NCI-H82 treated with DMSO at 0.1 percent for 48 hours (cell line): ENCODE data around the gene SYT12.

Experiments
- DNase-seq: peaks from one replicate; lab custom pipeline; 2025; ENCODE audit not compliant: unreplicated experiment; lab: John Stamatoyannopoulos, UW

The SYT12 gene

GRCh38 chr11:67054836-67055523 is 32.0 kb downstream of the SYT12 start:
- DNase-seq, result peak; percentile 25

DNA sequence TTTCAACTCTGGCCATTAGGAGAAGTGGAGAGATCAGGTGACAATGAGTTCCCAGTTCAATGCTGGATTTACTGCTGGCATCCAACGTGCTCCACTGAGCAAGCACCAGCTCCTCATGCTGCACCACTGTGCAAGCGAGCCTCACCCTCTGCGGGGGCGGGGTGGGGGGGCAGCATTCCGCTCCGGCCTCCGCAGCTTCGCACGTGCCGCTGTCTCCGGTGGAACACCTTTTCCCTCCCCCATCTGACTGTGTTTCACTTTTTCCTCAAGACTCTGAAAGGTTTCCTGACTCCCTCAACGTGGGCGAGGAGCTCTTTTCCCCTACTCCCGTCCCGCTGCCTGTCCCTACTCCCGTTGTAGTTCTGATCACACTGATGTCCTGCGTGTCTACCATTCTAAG is 32.9 kb downstream of the SYT12 start:
- DNase-seq, result no peak

DNA sequence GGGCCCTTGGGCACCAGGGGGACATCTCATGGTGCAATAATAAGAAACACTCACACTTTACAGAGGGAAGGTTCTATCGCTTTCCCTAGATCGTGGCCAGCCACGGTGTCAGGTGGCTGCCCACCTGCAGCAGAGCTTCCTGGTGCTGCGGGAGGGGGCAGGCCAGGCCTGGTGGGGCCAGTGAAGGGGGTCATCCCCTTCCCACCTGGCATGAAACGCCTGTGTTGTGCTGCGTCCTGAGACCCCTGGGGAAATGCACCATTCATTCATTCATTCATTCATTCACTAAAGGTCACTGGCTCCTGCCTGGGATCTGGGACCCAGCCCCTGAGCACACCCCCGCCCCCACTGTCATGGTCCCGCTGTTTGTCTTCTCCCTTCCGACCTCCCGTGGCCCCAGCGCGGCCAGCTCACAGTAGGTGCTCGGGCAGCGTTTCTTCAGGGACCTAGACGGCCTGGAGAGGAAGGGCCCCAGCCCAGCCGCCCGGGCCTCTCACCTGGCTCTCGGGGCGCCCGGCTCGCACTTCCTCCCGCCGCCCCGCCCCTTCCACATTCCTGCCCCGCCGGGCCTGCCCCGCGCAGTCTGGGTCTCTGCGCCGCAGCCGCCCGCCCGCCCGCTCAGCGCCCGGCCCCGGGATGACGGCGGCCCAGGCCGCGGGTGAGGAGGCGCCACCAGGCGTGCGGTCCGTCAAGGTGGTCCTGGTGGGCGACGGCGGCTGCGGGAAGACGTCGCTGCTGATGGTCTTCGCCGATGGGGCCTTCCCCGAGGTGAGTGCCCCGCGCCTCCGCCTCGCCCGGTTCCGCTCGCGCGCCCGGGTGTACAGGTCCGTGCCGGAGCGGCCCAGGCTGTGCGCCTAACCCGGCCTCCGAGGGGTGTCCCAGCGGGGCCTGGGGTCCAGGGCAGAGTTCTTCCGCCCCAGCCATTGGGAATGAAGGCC is 33.6 kb downstream of the SYT12 start, which contains the start of gene RHOD:
TSS of gene RHOD (plus strand) at position 581 of the 938 bp plus-strand sequence. CDS start at position 637, 56 bp downstream.
- DNase-seq, result no peak

GRCh38 chr11:67057205-67057672 is 34.3 kb downstream of the SYT12 start:
- no peak for DNase-seq

GRCh38 chr11:67058506-67058905 is 35.6 kb downstream of the SYT12 start:
- no peak for DNase-seq

GRCh38 chr11:67059671-67060070 is 36.7 kb downstream of the SYT12 start:
- DNase-seq, result no peak

- DNase-seq, result no peak
Observed at GRCh38 chr11:67060111-67060522, 37.2 kb downstream of the SYT12 start.

DNA sequence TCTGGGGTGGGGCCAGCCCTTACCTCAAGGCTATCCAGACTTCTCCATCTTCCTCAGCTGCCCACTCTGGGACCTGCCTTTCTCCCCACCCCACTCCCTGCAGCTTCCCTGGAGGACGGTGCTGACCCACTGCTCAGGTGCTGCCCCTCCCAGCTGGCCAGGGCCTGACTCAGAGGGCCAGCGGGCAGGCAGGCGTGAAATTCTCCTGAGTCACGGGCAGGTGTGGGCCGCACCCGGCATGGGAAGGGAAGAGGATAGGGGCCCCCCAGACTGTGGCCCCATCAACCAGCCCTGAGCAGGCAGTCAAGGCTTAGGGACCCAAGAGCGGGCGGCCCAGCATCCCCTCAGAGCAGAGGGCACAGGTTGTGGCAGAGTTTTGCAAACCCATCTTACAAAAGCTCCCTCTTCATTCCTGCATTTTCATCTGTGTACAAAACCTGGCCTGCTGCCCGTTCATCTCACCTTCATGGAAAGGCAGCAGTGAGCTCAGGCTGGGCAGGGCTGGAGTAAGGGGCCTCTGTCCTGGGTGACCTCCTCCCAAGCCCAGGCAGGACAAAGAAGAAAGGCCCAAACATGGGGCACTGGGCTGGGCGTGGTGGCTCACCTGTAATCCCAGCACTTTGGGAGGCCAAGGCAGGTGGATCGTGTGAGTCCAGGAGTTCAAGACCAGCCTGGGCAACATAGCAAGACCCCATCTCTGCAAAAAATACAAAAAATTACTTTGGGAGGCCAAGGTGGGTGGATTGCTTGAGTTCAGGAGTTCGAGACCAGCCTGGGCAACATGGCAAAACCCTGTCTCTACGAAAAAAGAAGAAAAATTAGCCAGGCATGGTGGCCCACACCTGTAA is 39.8 kb downstream of the SYT12 start:
- no peak for DNase-seq

- no peak for DNase-seq
Observed at GRCh38 chr11:67066333-67066709, 43.4 kb downstream of the SYT12 start.

DNA sequence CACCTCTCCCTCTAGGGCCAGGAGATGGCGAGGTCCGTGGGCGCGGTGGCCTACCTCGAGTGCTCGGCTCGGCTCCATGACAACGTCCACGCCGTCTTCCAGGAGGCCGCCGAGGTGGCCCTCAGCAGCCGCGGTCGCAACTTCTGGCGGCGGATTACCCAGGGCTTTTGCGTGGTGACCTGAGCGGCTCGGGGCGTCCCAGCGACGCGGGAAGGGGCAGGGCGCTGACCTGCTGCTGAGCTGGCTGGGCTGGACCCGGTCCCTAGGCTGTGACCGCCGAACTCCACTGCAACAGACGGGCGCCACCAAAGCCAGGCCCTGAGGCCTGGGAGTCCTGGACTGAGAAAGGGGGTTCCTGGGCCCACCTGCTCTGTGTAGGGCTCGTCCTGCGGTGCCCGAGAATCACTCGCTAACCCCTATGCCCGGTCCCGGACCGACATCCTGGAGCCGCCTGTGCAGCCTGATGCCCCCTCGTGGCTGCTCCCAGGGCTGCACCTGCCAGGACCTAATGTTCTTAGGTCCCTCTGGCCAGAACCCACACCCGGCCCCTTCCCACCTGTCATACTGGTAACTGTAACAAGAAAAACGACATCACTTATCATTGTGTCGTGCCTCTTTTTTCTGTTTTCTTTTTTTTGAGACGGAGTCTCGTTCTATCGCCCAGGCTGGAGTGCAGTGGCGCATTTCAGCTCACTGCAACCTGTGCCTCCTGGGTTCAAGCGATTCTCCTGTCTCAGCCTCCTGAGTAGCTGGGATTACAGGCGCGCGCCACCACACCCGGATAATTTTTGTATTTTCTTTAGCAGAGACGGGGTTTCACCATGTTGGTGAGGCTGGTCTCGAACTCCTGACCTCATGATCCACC is 48.7 kb downstream of the SYT12 start:
- peak; percentile 5 for DNase-seq

DNA sequence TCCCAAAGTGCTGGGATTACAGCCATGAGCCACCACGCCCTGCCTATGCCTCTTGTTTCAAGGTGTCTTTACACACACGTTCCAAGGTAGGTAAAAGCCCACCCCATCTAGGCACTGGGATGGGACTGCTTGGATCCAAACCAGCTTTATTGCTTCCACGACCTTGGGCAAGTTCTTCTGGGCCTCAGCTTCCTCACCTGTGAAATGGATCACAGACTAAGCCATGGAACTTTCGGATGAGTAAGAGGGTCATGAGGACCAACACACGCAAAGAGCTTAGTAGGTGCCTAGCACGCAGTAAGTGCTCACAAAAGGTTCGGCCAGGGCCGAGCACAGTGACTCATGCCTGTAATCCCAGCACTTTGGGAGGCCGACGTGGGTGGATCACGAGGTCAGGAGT is 49.4 kb downstream of the SYT12 start:
- DNase-seq, result no peak

DNA sequence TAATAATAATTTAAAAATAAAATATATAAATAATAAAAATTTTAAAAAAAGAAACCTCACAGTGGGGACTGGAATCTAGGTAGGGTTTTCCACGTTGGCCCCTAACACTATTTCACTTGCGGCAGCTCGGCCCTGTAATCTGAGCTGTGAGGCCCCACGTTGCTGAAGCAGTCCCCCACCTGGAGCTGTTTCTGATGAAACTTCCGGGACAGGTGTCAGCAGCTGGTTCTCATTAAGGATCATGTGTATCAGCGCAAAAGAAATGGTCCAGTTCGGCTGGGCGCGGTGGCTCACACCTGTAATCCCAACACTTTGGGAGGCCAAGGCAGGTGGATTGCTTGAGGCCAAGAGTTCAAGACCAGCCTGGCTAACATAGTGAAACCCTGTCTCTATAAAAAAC is 51.0 kb downstream of the SYT12 start:
- no peak for DNase-seq

GRCh38 chr11:67076202-67076601 is 53.3 kb downstream of the SYT12 start:
- DNase-seq, result no peak

GRCh38 chr11:67079065-67079705 is 56.3 kb downstream of the SYT12 start:
- no peak for DNase-seq

DNA sequence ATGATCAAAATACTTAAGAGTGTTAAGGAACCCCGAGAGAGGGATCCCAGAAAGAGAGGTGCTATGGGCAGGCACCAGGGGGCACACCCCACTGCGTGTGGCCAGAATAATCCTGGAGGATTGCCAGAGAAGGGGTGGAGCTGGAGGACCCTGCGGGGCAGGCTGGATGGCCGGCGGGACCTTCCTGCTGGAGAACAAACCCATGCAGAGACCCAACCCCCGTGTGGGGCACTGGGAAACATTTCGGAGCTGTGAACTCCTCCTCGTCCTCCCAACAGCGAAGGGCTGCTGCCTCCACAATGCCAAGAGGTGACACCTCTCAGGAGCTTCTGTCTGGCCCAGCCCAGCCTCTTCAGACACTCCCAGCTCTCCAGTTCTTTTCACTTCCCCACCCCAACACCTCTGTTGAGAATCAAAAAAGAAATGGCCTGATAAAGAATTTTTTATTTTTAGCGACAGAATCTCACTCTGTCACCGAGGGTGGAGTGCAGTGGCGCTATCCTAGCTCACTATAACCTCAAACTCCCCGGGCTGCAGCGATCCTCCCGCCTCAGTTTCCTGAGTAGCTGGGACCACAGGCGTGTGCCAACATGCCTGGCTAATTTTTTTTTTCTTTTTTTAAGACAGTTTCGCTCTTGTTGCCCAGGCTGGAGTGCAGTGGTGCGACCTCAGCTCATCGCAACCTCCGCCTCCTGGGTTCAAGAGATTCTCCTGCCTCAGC is 59.3 kb downstream of the SYT12 start:
- DNase-seq, result no peak

GRCh38 chr11:67083786-67084366 is 60.9 kb downstream of the SYT12 start:
- no peak for DNase-seq

- no peak for DNase-seq
Observed at GRCh38 chr11:67085617-67086016, 62.7 kb downstream of the SYT12 start.

DNA sequence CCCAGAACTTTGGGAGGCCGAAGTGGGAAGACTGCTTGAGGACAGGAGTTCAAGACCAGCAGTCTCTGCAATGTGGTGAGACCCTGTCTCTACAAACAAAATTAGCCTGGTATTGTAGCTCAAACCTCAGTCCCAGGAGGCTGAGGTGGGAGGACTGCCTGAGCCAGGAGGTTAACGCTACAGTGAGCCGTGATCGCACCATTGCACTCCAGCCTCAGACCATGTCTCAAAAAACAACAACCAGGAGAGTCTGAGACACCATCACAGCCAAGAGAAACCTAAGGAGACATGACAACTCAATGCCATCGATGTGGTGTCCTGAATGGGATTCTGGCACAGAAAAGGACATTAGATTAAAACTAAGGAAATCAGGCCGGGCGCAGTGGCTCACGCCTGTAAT is 67.8 kb downstream of the SYT12 start:
- no peak for DNase-seq

DNA sequence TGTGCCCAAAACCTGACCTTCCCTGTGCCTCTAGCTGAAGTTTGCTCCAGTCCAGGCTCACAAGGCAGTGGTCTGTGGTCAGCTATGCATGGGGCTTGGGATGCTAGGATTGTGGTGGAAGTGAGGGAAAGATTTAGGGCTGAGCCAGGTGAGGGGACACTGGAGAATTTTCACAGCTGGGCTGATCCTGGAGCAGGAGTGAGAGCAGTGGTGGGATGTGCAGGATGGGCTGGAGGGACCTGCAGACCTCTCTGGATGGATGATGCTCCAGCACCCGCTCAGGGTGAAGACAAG is 72.2 kb downstream of the SYT12 start:
- DNase-seq, result no peak
